ENCODE results near the gene HIPK2.
A peak's percentile ranks its signal among the peaks of the same experiment; 100 is the strongest.

Gene HIPK2

GRCh38 chr7:139777948-139778841, at the start of gene HIPK2:
Gene HIPK2 (minus strand): TSS chr7:139777998. CDS start chr7:139777623, 375 bp downstream.
- no peak for DNase-seq (ENCODE audit: low read depth, low spot score)
- peak within 1 kb of the TSS; percentile 91 for H3K27ac ChIP-seq

GRCh38 chr7:139827042-139827441, 49.2 kb upstream of the HIPK2 start:
- H3K27ac ChIP-seq: no peak overlapping the region
- no peak for DNase-seq (ENCODE audit: low read depth, low spot score)

DNA sequence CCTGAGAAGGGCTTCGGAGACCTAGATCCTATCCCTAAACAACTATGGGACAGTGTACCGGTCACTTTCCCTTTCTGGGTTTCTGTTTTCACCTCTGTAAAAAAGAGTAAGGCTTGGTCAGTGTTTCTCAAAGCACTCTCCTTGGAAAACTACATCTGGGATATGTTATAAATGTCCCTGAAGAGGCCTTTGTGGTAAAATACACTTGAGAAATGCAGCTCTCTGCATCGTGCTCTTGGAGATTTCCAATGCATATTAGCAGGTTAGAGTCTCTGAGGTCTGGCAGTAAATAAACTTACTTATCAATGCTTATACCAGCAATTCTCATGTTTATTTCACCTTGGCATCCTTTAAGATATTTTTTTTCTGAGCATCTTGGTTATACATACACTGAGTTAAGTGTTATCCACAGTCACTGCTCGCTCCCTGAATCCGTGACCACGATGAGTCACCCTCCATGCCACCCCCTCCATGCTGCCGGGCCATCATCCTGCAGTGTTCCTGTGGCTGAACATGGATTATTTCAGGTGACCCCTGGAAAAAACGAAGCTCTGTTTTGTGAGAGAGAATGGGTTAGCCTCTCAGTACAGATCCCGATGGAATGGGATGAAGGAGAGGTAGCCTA, 48.0 kb upstream of the HIPK2 start:
- H3K27ac ChIP-seq: no peak overlapping the region
- DNase-seq (ENCODE audit: low read depth, low spot score): no peak

GRCh38 chr7:139823959-139824521, 46.2 kb upstream of the HIPK2 start:
- no peak for DNase-seq (ENCODE audit: low read depth, low spot score)

DNA sequence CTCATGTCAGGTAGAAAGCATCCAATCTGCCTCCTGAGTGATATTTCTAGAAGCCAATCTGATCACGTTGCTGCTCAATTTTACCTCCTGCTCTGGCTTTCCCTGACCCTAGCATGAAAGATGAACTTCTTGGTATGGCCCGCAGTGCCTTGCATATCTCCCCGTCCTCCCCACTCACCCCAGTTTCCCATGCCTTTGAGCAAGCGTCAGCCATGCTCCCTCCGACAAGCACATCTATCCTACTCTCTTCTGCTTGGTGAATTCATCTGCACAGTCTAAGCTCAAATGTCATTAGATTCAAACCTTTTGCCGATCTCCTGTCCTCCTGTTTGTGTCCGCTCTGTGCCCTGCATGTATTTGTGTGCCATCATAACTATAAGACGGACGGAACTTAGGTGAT, 45.1 kb upstream of the HIPK2 start:
- DNase-seq (ENCODE audit: low read depth, low spot score): no peak

More at GRCh38 chr7:139823959-139824521, 46.2 kb upstream of the HIPK2 start:
- no peak overlapping the region for H3K27ac ChIP-seq

GRCh38 chr7:139821349-139822105, 43.7 kb upstream of the HIPK2 start:
- DNase-seq (ENCODE audit: low read depth, low spot score): no peak
- no peak overlapping the region for H3K27ac ChIP-seq

More for the DNA sequence above, 45.1 kb upstream of the HIPK2 start:
- no peak overlapping the region for H3K27ac ChIP-seq

- peak; percentile 72 for DNase-seq (ENCODE audit: low read depth, low spot score)
- no peak overlapping the region for H3K27ac ChIP-seq
Observed at GRCh38 chr7:139820089-139820488, 42.3 kb upstream of the HIPK2 start.

- DNase-seq (ENCODE audit: low read depth, low spot score): no peak
- no peak overlapping the region for H3K27ac ChIP-seq
Observed at GRCh38 chr7:139817249-139817648, 39.5 kb upstream of the HIPK2 start.

DNA sequence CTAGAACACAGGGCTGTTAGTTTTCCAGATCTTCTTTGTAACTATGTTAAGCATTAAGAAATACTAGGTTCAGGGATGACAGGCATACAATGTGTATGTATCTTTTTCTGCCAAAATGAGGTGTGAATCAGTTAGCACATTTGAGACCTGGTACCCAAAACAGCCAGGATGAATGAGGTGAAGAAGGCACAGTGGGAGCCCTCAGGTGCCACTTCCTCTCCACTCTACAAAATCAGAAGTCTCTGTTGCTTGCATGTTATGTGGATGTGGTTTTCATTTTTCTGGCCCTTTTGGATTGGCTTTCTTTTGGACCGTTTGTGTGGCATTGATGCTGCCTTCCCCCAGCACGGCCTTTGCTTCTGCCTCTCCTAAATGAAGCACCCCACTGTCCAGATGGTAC, 35.9 kb upstream of the HIPK2 start:
- no peak overlapping the region for H3K27ac ChIP-seq
- no peak for DNase-seq (ENCODE audit: low read depth, low spot score)

GRCh38 chr7:139813151-139813550, 35.4 kb upstream of the HIPK2 start:
- DNase-seq (ENCODE audit: low read depth, low spot score): no peak
- H3K27ac ChIP-seq: no peak overlapping the region

GRCh38 chr7:139811066-139811465, 33.3 kb upstream of the HIPK2 start:
- no peak overlapping the region for H3K27ac ChIP-seq
- DNase-seq (ENCODE audit: low read depth, low spot score): no peak

GRCh38 chr7:139808846-139809442, 31.1 kb upstream of the HIPK2 start:
- DNase-seq (ENCODE audit: low read depth, low spot score): no peak
- H3K27ac ChIP-seq: no peak overlapping the region

DNA sequence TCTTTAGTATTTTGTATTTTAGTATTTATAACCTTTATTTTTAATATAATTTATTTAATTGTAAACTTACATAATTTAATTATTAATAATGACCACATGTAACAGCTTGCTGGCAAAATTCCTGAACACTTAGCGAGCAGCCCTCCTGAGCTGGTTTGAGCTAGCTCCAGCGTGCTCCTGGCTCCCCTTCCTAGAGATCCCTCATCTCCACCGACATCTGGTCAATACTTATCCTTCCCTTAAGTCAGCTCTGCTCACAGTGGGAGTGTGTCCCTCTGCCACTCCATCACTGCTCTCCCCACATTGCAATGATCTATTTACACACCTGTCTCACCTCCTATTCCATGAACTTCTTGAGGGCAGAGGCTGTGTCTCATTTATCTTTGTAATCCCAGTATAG, 30.6 kb upstream of the HIPK2 start:
- H3K27ac ChIP-seq: no peak overlapping the region
- DNase-seq (ENCODE audit: low read depth, low spot score): no peak

DNA sequence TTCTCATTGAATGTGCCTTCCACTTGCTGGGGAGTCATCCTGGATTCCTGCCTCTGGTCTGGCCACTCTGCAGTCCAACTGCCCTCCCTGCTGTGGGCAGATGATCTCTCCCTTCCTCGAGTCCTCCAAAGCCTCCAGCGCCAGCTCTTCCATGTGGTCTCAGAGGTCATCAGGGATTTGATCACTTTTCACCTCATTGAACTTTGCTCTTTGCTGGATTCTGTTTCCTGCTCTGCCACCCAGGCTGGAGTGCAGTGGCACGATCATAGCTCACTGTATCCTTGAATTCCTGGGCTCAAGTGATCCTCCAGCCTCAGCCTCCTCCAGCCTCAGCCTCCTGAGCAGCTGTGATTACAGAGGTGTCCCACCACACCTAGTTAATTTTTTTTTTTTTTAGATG, 29.2 kb upstream of the HIPK2 start:
- DNase-seq (ENCODE audit: low read depth, low spot score): no peak
- H3K27ac ChIP-seq: no peak overlapping the region

GRCh38 chr7:139804571-139804970, 26.8 kb upstream of the HIPK2 start:
- DNase-seq (ENCODE audit: low read depth, low spot score): no peak
- H3K27ac ChIP-seq: no peak overlapping the region

DNA sequence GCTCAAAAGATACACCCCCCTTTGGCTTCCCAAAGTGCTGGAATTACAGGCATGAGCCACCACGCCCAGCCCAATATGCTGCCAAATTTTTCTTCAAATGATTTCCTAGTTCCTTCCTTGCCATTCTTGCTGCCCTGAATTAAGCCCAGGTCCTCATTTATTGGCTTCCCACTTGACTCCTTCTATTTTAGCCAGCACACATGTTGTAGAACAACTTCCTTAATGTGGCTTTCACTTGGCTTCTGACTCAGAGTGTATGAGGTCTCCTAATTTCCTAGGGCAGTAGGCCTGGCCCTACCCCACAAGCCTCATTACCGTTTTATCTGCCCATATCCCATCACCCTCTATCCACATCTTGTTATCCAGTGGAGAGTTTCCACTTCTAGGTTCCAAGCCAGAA, 21.8 kb upstream of the HIPK2 start:
- DNase-seq (ENCODE audit: low read depth, low spot score): no peak

GRCh38 chr7:139798892-139799291, 21.1 kb upstream of the HIPK2 start:
- no peak for DNase-seq (ENCODE audit: low read depth, low spot score)
- no peak overlapping the region for H3K27ac ChIP-seq

More for the DNA sequence above, 21.8 kb upstream of the HIPK2 start:
- no peak overlapping the region for H3K27ac ChIP-seq

GRCh38 chr7:139798221-139798620, 20.4 kb upstream of the HIPK2 start:
- peak; percentile 31 for DNase-seq (ENCODE audit: low read depth, low spot score)
- no peak overlapping the region for H3K27ac ChIP-seq

DNA sequence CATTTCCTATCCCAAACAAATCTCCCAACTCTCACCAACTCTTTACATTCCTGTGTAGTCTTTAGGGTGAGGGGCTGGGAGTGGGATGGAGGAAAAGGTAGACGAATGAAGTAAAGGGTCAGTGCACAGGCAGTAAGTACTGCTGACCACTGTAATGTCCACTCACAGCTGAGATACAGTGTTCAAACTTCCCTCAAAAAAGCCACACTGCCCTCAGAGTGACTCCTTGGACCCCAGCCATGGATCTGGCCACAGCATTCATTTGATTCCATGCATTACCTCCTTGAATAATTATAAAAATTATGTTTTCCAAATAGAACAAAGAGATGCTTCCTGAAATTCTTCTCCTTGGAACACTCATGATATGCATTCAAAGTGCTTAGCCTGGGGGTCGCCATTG, 19.8 kb upstream of the HIPK2 start:
- DNase-seq (ENCODE audit: low read depth, low spot score): no peak
- no peak overlapping the region for H3K27ac ChIP-seq

- no peak overlapping the region for H3K27ac ChIP-seq
- DNase-seq (ENCODE audit: low read depth, low spot score): no peak
Observed at GRCh38 chr7:139791316-139791715, 13.5 kb upstream of the HIPK2 start.
